ENCODE data around the gene IGLON5.

Gene IGLON5

GRCh38 chr19:51311351-51312257 is at the start of gene IGLON5:
Gene IGLON5 (plus strand): TSS chr19:51311644. CDS start chr19:51311848, 204 bp downstream.
- DNase-seq (ENCODE audit: low read depth) = no peak
- H3K4me3 ChIP-seq (ENCODE audit: low read depth, low read length) = no peak within 1 kb of the TSS
- TF ChIP-seq CTCF (IDR thresholded peaks at IDR 0.05; ENCODE audit: low read depth, low read length) (no peak), MYC (IDR thresholded peaks at IDR 0.05; ENCODE audit: low read depth, low read length) (no peak), MAX (IDR thresholded peaks at IDR 0.05; ENCODE audit: low read depth, low read length) (no peak), POLR2A (IDR thresholded peaks at IDR 0.05; ENCODE audit: extremely low read depth, insufficient read length) (no peak)

- H3K4me3 ChIP-seq (ENCODE audit: low read depth, low read length) = no peak overlapping the region
- no peak for TF ChIP-seq POLR2A (IDR thresholded peaks at IDR 0.05; ENCODE audit: extremely low read depth, insufficient read length)
- no peak for TF ChIP-seq MAX (IDR thresholded peaks at IDR 0.05; ENCODE audit: low read depth, low read length)
- TF ChIP-seq CTCF (IDR thresholded peaks at IDR 0.05; ENCODE audit: low read depth, low read length) = no peak
- no peak for TF ChIP-seq MYC (IDR thresholded peaks at IDR 0.05; ENCODE audit: low read depth, low read length)
- DNase-seq (ENCODE audit: low read depth) = no peak
Observed at GRCh38 chr19:51263808-51264207, 47.6 kb upstream of the IGLON5 start.

- TF ChIP-seq MYC (IDR thresholded peaks at IDR 0.05; ENCODE audit: low read depth, low read length) = peak; percentile 74; the same call in 1 of the 2 replicates
- peak; percentile 89 for TF ChIP-seq POLR2A (IDR thresholded peaks at IDR 0.05; ENCODE audit: extremely low read depth, insufficient read length)
- peak; percentile 95 for TF ChIP-seq MAX (IDR thresholded peaks at IDR 0.05; ENCODE audit: low read depth, low read length)
- no peak for TF ChIP-seq CTCF (IDR thresholded peaks at IDR 0.05; ENCODE audit: low read depth, low read length)
- DNase-seq (ENCODE audit: low read depth) = peak; percentile 96
- peak overlapping the region; percentile 64 for H3K4me3 ChIP-seq (ENCODE audit: low read depth, low read length)
Observed at GRCh38 chr19:51271067-51271466, 40.4 kb upstream of the IGLON5 start.

GRCh38 chr19:51272183-51272810 is 39.1 kb upstream of the IGLON5 start:
- DNase-seq (ENCODE audit: low read depth) = peak; percentile 56

More at GRCh38 chr19:51272183-51272810, 39.1 kb upstream of the IGLON5 start:
- TF ChIP-seq MYC (IDR thresholded peaks at IDR 0.05; ENCODE audit: low read depth, low read length) (no peak), CTCF (IDR thresholded peaks at IDR 0.05; ENCODE audit: low read depth, low read length) (no peak), MAX (IDR thresholded peaks at IDR 0.05; ENCODE audit: low read depth, low read length) (no peak)
- H3K4me3 ChIP-seq (ENCODE audit: low read depth, low read length) = no peak overlapping the region

Data from NB4 (cell line).